SU-DHL-6 (cell line): ENCODE results near the gene LRRFIP1.
"Not testable (repeated sequence)": the region's sequence is repeated elsewhere in the genome, so short reads cannot be mapped to it uniquely, and the experiment has no call there.

Experiments
- H2AFZ ChIP-seq: fragments of 200-600 bp; sonication (generic); 2 replicates; pipeline ENCODE4 v1.6.1; 2014; ENCODE audit warnings: low read depth, mild to moderate bottlenecking, moderate library complexity, mixed read lengths, antibody characterized with exemption, low read length; ENCODE audit not compliant: severe bottlenecking
- H3F3A ChIP-seq: fragments of 200-600 bp; shearing (Covaris generic); 2 replicates; pipeline ENCODE4 v1.6.0; 2016; ENCODE audit warnings: antibody characterized with exemption, mild to moderate bottlenecking; ENCODE audit not compliant: insufficient read depth
- H3K27ac ChIP-seq: fragments of 200-600 bp; sonication (generic); 2 replicates; pipeline ENCODE4 v1.5.1; 2016; ENCODE audit warnings: low read depth, mild to moderate bottlenecking, low read length, moderate library complexity, mixed read lengths
- H3K27me3 ChIP-seq: fragments of 200-600 bp; sonication (generic), shearing (Covaris generic); 2 replicates; pipeline ENCODE4 v1.6.0; 2014; ENCODE audit warnings: mild to moderate bottlenecking, low read length
- H3K36me3 ChIP-seq: fragments of 200-600 bp; sonication (generic); 2 replicates; pipeline ENCODE4 v1.6.1; 2014; ENCODE audit warnings: mild to moderate bottlenecking, low read length, mixed read lengths
- H3K4me2 ChIP-seq: fragments of 300-600, 200-600 bp; shearing (Covaris generic), sonication (generic); 2 replicates; pipeline ENCODE4 v1.6.0; 2014; ENCODE audit warnings: low read length, low read depth, mild to moderate bottlenecking; ENCODE audit not compliant: poor library complexity, severe bottlenecking
- H3K4me3 ChIP-seq: fragments of 200-600 bp; sonication (generic); 2 replicates; pipeline ENCODE4 v1.5.1; 2014; ENCODE audit warnings: antibody characterized with exemption, low read length, mild to moderate bottlenecking, mixed read lengths; ENCODE audit not compliant: insufficient read depth, poor library complexity, severe bottlenecking
- H3K79me2 ChIP-seq: fragments of 200-600 bp; sonication (generic); 2 replicates; pipeline ENCODE4 v1.6.1; 2014; ENCODE audit warnings: mild to moderate bottlenecking, low read length, moderate library complexity; ENCODE audit not compliant: insufficient read depth
- H3K9ac ChIP-seq: fragments of 200-600 bp; sonication (generic); 2 replicates; pipeline ENCODE4 v1.7.0; 2014; ENCODE audit warnings: mild to moderate bottlenecking, low read length
- H3K9me2 ChIP-seq: fragments of 200-600 bp; sonication (generic); replicated peaks from 2 replicates; pipeline ENCODE4 v1.6.1; 2014; ENCODE audit warnings: low read length; ENCODE audit not compliant: insufficient read depth
- H3K9me3 ChIP-seq: fragments of 200-600 bp; sonication (generic); 2 replicates; pipeline ENCODE4 v1.6.1; 2014; ENCODE audit warnings: low read length, mixed read lengths; ENCODE audit not compliant: insufficient read depth
- H4K20me1 ChIP-seq: fragments of 200-600 bp; sonication (generic); 2 replicates; pipeline ENCODE4 v1.6.1; 2014; ENCODE audit warnings: low read depth, mild to moderate bottlenecking, antibody characterized with exemption, low read length, moderate library complexity, mixed read lengths
- CTCF ChIP-seq: fragments of 200-600 bp; sonication (generic); IDR thresholded peaks from one replicate; pipeline ENCODE4 v1.5.1; 2017; ENCODE audit warnings: antibody characterized with exemption, mild to moderate bottlenecking, low read length, moderate library complexity; ENCODE audit not compliant: insufficient read depth, poor library complexity, severe bottlenecking
- EZH2phosphoT487 ChIP-seq: fragments of 200-600 bp; sonication (generic), shearing (Covaris generic); conservative IDR thresholded peaks from 2 replicates; pipeline ENCODE4 v1.6.1; 2018; ENCODE audit warnings: mild to moderate bottlenecking, antibody characterized with exemption, low read length, moderate library complexity, mixed read lengths

Gene LRRFIP1

GRCh38 chr2:237594514-237594871 is 32.9 kb upstream of the LRRFIP1 start:
- H3K79me2 ChIP-seq, result no peaks in the 10 kb centered on the region
- no peaks in the 10 kb centered on the region for H3K27me3 ChIP-seq
- H3K27ac ChIP-seq, result no peak overlapping the region
- TF ChIP-seq CTCF, result no peak
- no peak for TF ChIP-seq EZH2phosphoT487
- no peak overlapping the region for H3K4me2 ChIP-seq
- no peaks in the 10 kb centered on the region for H3K9me2 ChIP-seq
- H3F3A ChIP-seq, result no peaks in the 10 kb centered on the region
- H2AFZ ChIP-seq, result no peak overlapping the region
- H3K9ac ChIP-seq, result no peak overlapping the region
- no peaks in the 10 kb centered on the region for H3K9me3 ChIP-seq
- H4K20me1 ChIP-seq, result no peaks in the 10 kb centered on the region
- H3K4me3 ChIP-seq, result no peak overlapping the region
- no peaks in the 10 kb centered on the region for H3K36me3 ChIP-seq

GRCh38 chr2:237595829-237596519 is 31.4 kb upstream of the LRRFIP1 start:
- H3K9me3 ChIP-seq, H3K27ac ChIP-seq, H4K20me1 ChIP-seq, H3K36me3 ChIP-seq, H3K27me3 ChIP-seq, H3K9ac ChIP-seq, H3K4me3 ChIP-seq, H2AFZ ChIP-seq, H3K4me2 ChIP-seq, H3K79me2 ChIP-seq, H3F3A ChIP-seq, H3K9me2 ChIP-seq: not testable (repeated sequence)

GRCh38 chr2:237596520-237597195 is 30.7 kb upstream of the LRRFIP1 start:
- no peaks in the 10 kb centered on the region for H3K36me3 ChIP-seq
- no peak overlapping the region for H3K27ac ChIP-seq
- no peaks in the 10 kb centered on the region for H3K9me2 ChIP-seq
- H3K9me3 ChIP-seq, result no peaks in the 10 kb centered on the region
- TF ChIP-seq EZH2phosphoT487 (no peak), CTCF (no peak)
- H3K79me2 ChIP-seq, result no peaks in the 10 kb centered on the region
- H3K9ac ChIP-seq, result no peak overlapping the region
- no peaks in the 10 kb centered on the region for H3F3A ChIP-seq
- no peaks in the 10 kb centered on the region for H4K20me1 ChIP-seq
- no peaks in the 10 kb centered on the region for H3K27me3 ChIP-seq
- H2AFZ ChIP-seq, result no peak overlapping the region
- H3K4me2 ChIP-seq, result no peak overlapping the region
- no peak overlapping the region for H3K4me3 ChIP-seq
